K562 (cell line): Measurements from ENCODE around the gene PTPRM. TPM values are rescaled to one million over a fixed set of nuclear protein-coding genes. Genes with fewer than 3 reads are reported as not detected.

Experiments used
- ATAC-seq: fragments of 200-7000 bp; cut with Tn5 transposase; 3 replicates; pipeline ENCODE4 v1.9.1; 2020; ENCODE audit warnings: moderate library complexity
- BruUV-seq: library from RNA; stranded (reverse); fragments of 400-500 nt; replicated peaks from 2 replicates; lab custom pipeline; 2021; lab: Mats Ljungman, UMichigan
- CTCF ChIA-PET: fragments of 300-600 bp; formaldehyde crosslinking; extraction: SDS; loops from one replicate; lab custom pipeline; 2021; ENCODE audit warnings: low intra/inter-chr PET ratio; lab: Yijun Ruan, JAX
- POLR2A ChIA-PET: fragments of 300-600, 350-650 bp; sonication (Branson Sonifier 250); formaldehyde crosslinking; extraction: SDS; loops from one replicate; lab custom pipeline; 2021; ENCODE audit warnings: antibody characterized with exemption, inconsistent platforms; lab: Yijun Ruan, JAX
- DNase-seq, 4 experiments: peaks; one replicate each; pipeline versions ENCODE4 v3.0.0 to v3.0.0-alpha.2; 2011 to 2018; ENCODE audit warnings: low spot score in 3 of 4, mixed read lengths in 3 of 4; ENCODE audit errors: extremely low read depth in 1 of 4
- FAIRE-seq: peaks from 2 replicates; lab custom pipeline; 2011; peaks lifted over from hg19 to GRCh38; lab: Jason Lieb, UNC
- H2AFZ ChIP-seq: 2 replicates; pipeline ENCODE4 v1.6.0; 2011; ENCODE audit warnings: low read depth, low read length, control low read depth, inconsistent platforms
- H3K27ac ChIP-seq: fragments of 200-600 bp; 3 replicates; pipeline ENCODE4 v1.8.0; 2011; ENCODE audit warnings: low read depth, mild to moderate bottlenecking, control low read depth, inconsistent platforms, low read length, moderate library complexity, mixed read lengths; ENCODE audit errors: extremely low read depth
- H3K27me3 ChIP-seq, 2 experiments: fragments of 300-600 bp in 1 of 2; 2 replicates in 1 of 2; 3 replicates in 1 of 2; pipeline versions ENCODE4 v1.6.0 to v1.8.0; 2011; ENCODE audit warnings: inconsistent platforms in 2 of 2, low read length in 2 of 2, mild to moderate bottlenecking in 1 of 2, mixed read lengths in 1 of 2, moderate library complexity in 1 of 2; ENCODE audit not compliant: control insufficient read depth in 2 of 2, insufficient read depth in 2 of 2
- H3K36me3 ChIP-seq: fragments of 300-600 bp; 3 replicates; pipeline ENCODE4 v1.8.0; 2011; ENCODE audit warnings: mild to moderate bottlenecking, low read length, inconsistent platforms; ENCODE audit not compliant: control insufficient read depth, insufficient read depth
- H3K4me1 ChIP-seq, 2 experiments: fragments of 200-600 bp in 1 of 2; replicated peaks in 1 of 2; 2 replicates in 1 of 2; 3 replicates in 1 of 2; pipeline versions ENCODE4 v1.5.1 to v1.8.0; 2011; ENCODE audit warnings: inconsistent platforms in 2 of 2, low read length in 2 of 2, mild to moderate bottlenecking in 1 of 2, mixed read lengths in 1 of 2, moderate library complexity in 1 of 2; ENCODE audit not compliant: control insufficient read depth in 2 of 2, insufficient read depth in 2 of 2
- H3K4me2 ChIP-seq: 2 replicates; pipeline ENCODE4 v1.6.1; 2011; ENCODE audit warnings: low read length, control low read depth, inconsistent platforms, mixed read lengths; ENCODE audit not compliant: insufficient read depth
- H3K4me3 ChIP-seq: fragments of 200-600 bp; sonication (generic), shearing (Covaris generic); 2 replicates; pipeline ENCODE4 v1.5.1; 2016; ENCODE audit warnings: control low read depth, inconsistent platforms
- H3K79me2 ChIP-seq: fragments of 200-600 bp; 3 replicates; pipeline ENCODE4 v1.8.0; 2011; ENCODE audit warnings: low read length, inconsistent platforms; ENCODE audit not compliant: control insufficient read depth, insufficient read depth
- H3K9ac ChIP-seq, 2 experiments: 2 replicates each; pipeline versions ENCODE4 v1.6.0 to v1.6.1; 2011; ENCODE audit warnings: low read depth in 2 of 2, low read length in 2 of 2, control low read depth in 1 of 2, inconsistent platforms in 1 of 2, mild to moderate bottlenecking in 1 of 2, mixed read lengths in 1 of 2; ENCODE audit not compliant: insufficient read depth in 1 of 2
- H3K9me1 ChIP-seq: one replicate; pipeline ENCODE4 v1.6.0; 2011; ENCODE audit warnings: inconsistent platforms, mild to moderate bottlenecking, low read length, moderate library complexity; ENCODE audit not compliant: control insufficient read depth, insufficient read depth
- H3K9me3 ChIP-seq: replicated peaks from 2 replicates; pipeline ENCODE4 v1.5.1; 2011; ENCODE audit warnings: low read depth, low read length, inconsistent platforms; ENCODE audit not compliant: control insufficient read depth, insufficient read depth
- H4K20me1 ChIP-seq: replicated peaks from 2 replicates; pipeline ENCODE4 v1.6.1; 2011; ENCODE audit warnings: low read length, inconsistent platforms, mixed read lengths; ENCODE audit not compliant: control insufficient read depth, insufficient read depth
- CBFA2T2 ChIP-seq: fragments of 450-650 bp; conservative IDR thresholded peaks from 2 replicates; pipeline ENCODE4 v1.6.1; 2017; ENCODE audit warnings: mild to moderate bottlenecking
- HES1 ChIP-seq: fragments of 450-650 bp; IDR thresholded peaks from 2 replicates; pipeline ENCODE4 v1.6.1; 2016; ENCODE audit warnings: low read depth, mild to moderate bottlenecking, moderate library complexity
- MBD2 ChIP-seq: sonication (generic); IDR thresholded peaks from 2 replicates; pipeline ENCODE4 v1.6.1; 2016; ENCODE audit warnings: low read depth, borderline replicate concordance
- NCOA6 ChIP-seq: fragments of 450-650 bp; IDR thresholded peaks from 2 replicates; pipeline ENCODE4 v1.6.1; 2017; ENCODE audit warnings: mild to moderate bottlenecking
- NFIC ChIP-seq: fragments of 450-650 bp; IDR thresholded peaks from 2 replicates; pipeline ENCODE4 v1.6.1; 2017; ENCODE audit warnings: mild to moderate bottlenecking, inconsistent platforms
- POLR3A ChIP-seq: IDR thresholded peaks from 2 replicates; pipeline ENCODE4 v1.6.1; 2011; ENCODE audit warnings: borderline replicate concordance, mild to moderate bottlenecking, moderate library complexity; ENCODE audit not compliant: insufficient read length, insufficient read depth; ENCODE audit errors: extremely low read depth
- TEAD2 ChIP-seq: fragments of 450-650 bp; IDR thresholded peaks from 2 replicates; pipeline ENCODE4 v1.6.1; 2016; ENCODE audit warnings: missing genetic modification characterization, control low read depth, missing compliant biosample characterization
- ZNF384 ChIP-seq: IDR thresholded peaks from 2 replicates; pipeline ENCODE4 v1.6.1; 2012; ENCODE audit warnings: low read depth, low read length, improper control_type of control experiment
- ZNF696 ChIP-seq: fragments of 250-450 bp; sonication (Bioruptor Pico); conservative IDR thresholded peaks from 2 replicates; pipeline ENCODE4 v1.4.0; 2020; ENCODE audit warnings: mild to moderate bottlenecking, moderate library complexity
- WGBS: fragments of 100-300 bp; shearing (Covaris generic); methylation state at CpG from one replicate; pipeline ENCODE4 v1.1.6; 2016; ENCODE audit warnings: low coverage, mixed read lengths; ENCODE audit not compliant: insufficient coverage; ENCODE audit errors: missing lambda C conversion rate; 5-methylcytosine and 5-hydroxymethylcytosine counted together
- in situ Hi-C: fragments of 300-500 bp; cut with MboI; formaldehyde crosslinking; loops from 4 replicates; pipeline ENCODE4 v1.15.0; 2018; ENCODE audit warnings: inconsistent platforms, mixed read lengths
- intact Hi-C: fragments of 100-400 bp; cut with micrococcal nuclease; formaldehyde crosslinking; loops from 2 replicates; pipeline ENCODE4 v1.14.2; 2022
- polyA plus RNA-seq, 8 experiments: library from polyadenylated mRNA; depleted of rRNA in 4 of 8; stranded (reverse) in 5 of 8; unstranded in 3 of 8; fragments of >200 nt; fragmentation: Nextera tagmentation in 2 of 8; fragmentation: Illumina TruSeq in 1 of 8; extraction: Ambion mirVana in 2 of 8; extraction: Trizol in 1 of 8; gene quantifications; 2 replicates each; pipeline versions ENCODE4 v1.2.1 to v1.2.3, GENCODE V29; 2011 to 2014; ENCODE audit warnings: inconsistent platforms in 1 of 8, missing spikeins in 1 of 8
- total RNA-seq, 7 experiments: library from RNA; depleted of rRNA in 6 of 7; stranded (reverse); fragments of >200 nt in 6 of 7; fragmentation: Illumina TruSeq in 2 of 7; extraction: Trizol in 2 of 7; gene quantifications; 2 replicates each; pipeline versions ENCODE4 v1.2.1 to v1.2.3, GENCODE V29; 2011 to 2021; ENCODE audit warnings: low replicate concordance in 1 of 7

The PTPRM gene
- total and polyA plus RNA-seq, 9 of the 15 experiments (the other 6 are each of a cell fraction or from before 2014, with no cell fraction given), result 0.03 to 0.16 (median 0.08) TPM; not detected in 3

- FAIRE-seq, result no peak
- Histone ChIP-seq H3K79me2 (no peaks in the 10 kb centered on the region), H3K27ac (no peak overlapping the region), H3K36me3 (no peaks in the 10 kb centered on the region), H3K9ac (no peak overlapping the region), H3K4me1 (no peaks in the 10 kb centered on the region), H3K9me3 (no peaks in the 10 kb centered on the region), H3K4me3 (no peak overlapping the region), H3K9me1 (no peaks in the 10 kb centered on the region), H3K27me3 (no peaks in the 10 kb centered on the region; a peak in 1 of 5 replicates), H2AFZ (no peak overlapping the region), H3K4me2 (no peak overlapping the region)
- no peak for ATAC-seq
- 0% methylated on average over 1 of the region's 1 CpG for WGBS
- intact Hi-C loops (no loop called here), in situ Hi-C loops (no loop called here)
- ChIA-PET CTCF (no interaction called here), POLR2A (interaction anchor here (1.2 kb wide), 1 partner anchor 28 kb away, joined by 4 read pairs; no protein-coding TSS in a partner anchor)
- no TSS peak for BruUV-seq
- no peak for DNase-seq
- TF ChIP-seq HES1 (no peak), TEAD2 (tag) (no peak), NCOA6 (no peak), CBFA2T2 (no peak), POLR3A (no peak), ZNF696 (CRISPR knock-in tag) (no peak), ZNF384 (no peak), MBD2 (no peak), NFIC (0 out of 2 replicates have a peak, but pooled peaks have one; percentile 7)
- TF ChIP-seq, all 486 proteins: peak for 1
- H4K20me1 ChIP-seq, result no peaks in the 10 kb centered on the region
Observed at GRCh38 chr18:7908681-7909299, 341.7 kb downstream of the PTPRM start.
